Neural crest cell (in vitro differentiated cells): ENCODE results near the gene TNKS1BP1. TPM values are rescaled to one million over a fixed set of nuclear protein-coding genes. Genes with fewer than 3 reads are reported as not detected.

Source experiments
- DNase-seq: peaks from one replicate; pipeline ENCODE4 v3.0.0; 2021; ENCODE audit warnings: low read depth, mixed read lengths, low spot score
- H3K27ac Mint-ChIP-seq: one replicate; pipeline ENCODE4 v1.8.0; 2021; ENCODE audit warnings: mild to moderate bottlenecking, mixed read lengths; ENCODE audit not compliant: unreplicated experiment
- H3K27me3 Mint-ChIP-seq: 2 replicates; pipeline ENCODE4 v1.8.0; 2021; ENCODE audit warnings: low read depth, mild to moderate bottlenecking, mixed read lengths
- H3K36me3 Mint-ChIP-seq: 2 replicates; pipeline ENCODE4 v1.8.0; 2021; ENCODE audit warnings: low read depth, mild to moderate bottlenecking, mixed read lengths
- H3K4me1 Mint-ChIP-seq: 2 replicates; pipeline ENCODE4 v1.8.0; 2021; ENCODE audit warnings: mixed read lengths
- H3K4me3 Mint-ChIP-seq: one replicate; pipeline ENCODE4 v1.8.0; 2021; ENCODE audit warnings: mild to moderate bottlenecking, mixed read lengths
- H3K9me3 Mint-ChIP-seq: 2 replicates; pipeline ENCODE4 v1.8.0; 2021; ENCODE audit warnings: mixed read lengths
- CTCF ChIP-seq: fragments of 200-600 bp; sonication (generic); conservative IDR thresholded peaks from 2 replicates; pipeline ENCODE4 v1.5.0; 2021; ENCODE audit warnings: antibody characterized with exemption, mild to moderate bottlenecking
- total RNA-seq: library from RNA; stranded (reverse); gene quantifications from 2 replicates; pipeline ENCODE4 v1.2.1, GENCODE V29; 2021

The TNKS1BP1 gene
- total RNA-seq, 1 donor from 2014 or later = 114 TPM

DNA sequence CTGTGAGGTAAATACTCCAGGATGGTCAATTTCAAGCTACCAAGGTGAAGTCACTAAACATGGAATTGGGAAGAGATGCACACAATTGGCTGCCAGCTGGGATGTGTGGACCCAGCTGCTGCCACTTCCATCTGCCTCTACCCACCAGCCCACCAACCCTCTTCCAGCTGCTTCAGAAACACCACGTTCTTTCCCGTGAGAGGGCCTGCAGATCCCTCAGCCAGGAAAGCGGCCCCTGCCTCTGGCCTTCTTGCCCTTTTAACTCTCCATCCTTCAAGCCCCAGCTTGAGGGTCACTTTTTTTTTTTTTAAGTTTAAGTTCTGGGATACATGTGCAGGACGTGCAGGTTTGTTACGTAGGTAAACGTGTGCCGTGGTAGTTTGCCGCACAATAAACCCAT lies 36.2 kb upstream of the TNKS1BP1 start:
- Mint-ChIP-seq H3K36me3 (no peaks in the 10 kb centered on the region), H3K4me1 (no peaks in the 10 kb centered on the region), H3K9me3 (no peaks in the 10 kb centered on the region), H3K27me3 (peaks cover 4% of the 10 kb centered on the region), H3K27ac (no peak overlapping the region), H3K4me3 (no peak overlapping the region)
- DNase-seq = no peak
- no peak for TF ChIP-seq CTCF

DNA sequence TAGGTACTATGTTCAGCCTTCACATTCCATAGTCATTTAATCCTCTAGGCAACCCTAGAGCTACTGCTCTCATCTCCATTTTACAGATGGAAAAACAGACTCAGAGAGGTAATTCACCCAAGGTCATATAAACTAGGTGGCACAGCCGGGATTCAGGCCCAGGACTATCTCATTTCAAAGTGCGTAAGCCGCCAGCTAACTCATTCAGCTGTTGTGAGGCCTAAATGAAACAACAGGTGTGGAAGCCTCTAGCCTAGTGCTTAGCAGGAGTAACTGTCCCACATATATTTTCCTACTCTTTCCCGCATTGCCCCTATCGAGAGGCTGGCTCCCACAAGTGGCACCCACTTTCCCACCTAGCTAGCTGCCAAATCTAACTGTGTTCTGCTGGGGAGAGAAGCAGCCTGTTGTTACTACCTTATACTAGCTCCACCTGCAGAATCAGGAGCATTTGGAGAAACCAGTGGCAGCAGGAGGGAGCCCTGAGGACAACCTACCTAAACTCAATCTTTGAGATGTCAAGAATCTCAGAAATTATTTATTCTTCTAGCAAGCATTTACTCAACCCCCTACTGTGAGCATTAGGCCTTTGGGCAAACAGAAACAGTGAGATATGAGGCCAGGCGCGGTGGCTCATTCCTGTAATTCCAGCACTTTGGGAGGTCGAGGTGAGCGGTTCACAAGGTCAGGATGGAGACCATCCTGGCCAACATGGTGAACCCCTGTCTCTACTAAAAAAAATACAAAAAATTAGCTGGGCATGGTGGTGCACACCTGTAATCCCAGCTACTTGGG lies 35.3 kb upstream of the TNKS1BP1 start:
- Mint-ChIP-seq H3K9me3 (no peaks in the 10 kb centered on the region), H3K4me1 (no peaks in the 10 kb centered on the region), H3K27ac (no peak overlapping the region), H3K4me3 (no peak overlapping the region), H3K36me3 (no peaks in the 10 kb centered on the region), H3K27me3 (peaks cover 4% of the 10 kb centered on the region)
- no peak for TF ChIP-seq CTCF
- DNase-seq = no peak

GRCh38 chr11:57359396-57359795 lies 34.6 kb upstream of the TNKS1BP1 start:
- Mint-ChIP-seq H3K27me3 (peaks cover 4% of the 10 kb centered on the region), H3K27ac (no peak overlapping the region), H3K36me3 (no peaks in the 10 kb centered on the region), H3K9me3 (no peaks in the 10 kb centered on the region), H3K4me1 (peaks cover 3% of the 10 kb centered on the region), H3K4me3 (no peak overlapping the region)
- no peak for DNase-seq
- no peak for TF ChIP-seq CTCF

DNA sequence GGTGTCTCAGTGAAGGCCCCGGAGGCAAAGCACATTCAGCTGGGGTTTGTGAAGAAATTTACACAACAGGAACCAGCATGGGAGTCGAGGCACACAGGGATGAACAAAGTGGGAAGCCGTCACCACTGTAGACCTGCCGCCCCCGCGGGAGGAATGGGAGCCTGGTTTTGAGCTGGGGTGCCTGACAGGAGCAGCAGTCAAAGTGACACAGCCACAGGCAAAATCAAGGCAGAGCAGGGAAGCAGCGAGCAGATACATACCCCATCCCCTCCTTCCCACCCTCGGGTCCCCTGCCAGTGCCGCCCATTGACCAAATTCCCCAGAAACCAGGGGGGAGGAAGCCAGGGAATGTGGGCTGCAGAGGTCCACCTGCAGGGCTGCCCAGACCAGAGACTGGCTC lies 34.2 kb upstream of the TNKS1BP1 start:
- Mint-ChIP-seq H3K27me3 (peaks cover 4% of the 10 kb centered on the region), H3K4me3 (no peak overlapping the region), H3K4me1 (peaks cover 7% of the 10 kb centered on the region), H3K27ac (no peak overlapping the region), H3K9me3 (no peaks in the 10 kb centered on the region), H3K36me3 (no peaks in the 10 kb centered on the region)
- DNase-seq = no peak
- TF ChIP-seq CTCF = no peak

- no peak for TF ChIP-seq CTCF
- Mint-ChIP-seq H3K9me3 (no peaks in the 10 kb centered on the region), H3K27me3 (peaks cover 4% of the 10 kb centered on the region), H3K4me1 (peaks cover 12% of the 10 kb centered on the region), H3K4me3 (no peak overlapping the region), H3K36me3 (no peaks in the 10 kb centered on the region), H3K27ac (no peak overlapping the region)
- DNase-seq = no peak
Measured at GRCh38 chr11:57358543-57358961, 33.8 kb upstream of the TNKS1BP1 start.
